H1 (cell line): ENCODE data around the gene PRADC1. TPM values are rescaled to one million over a fixed set of nuclear protein-coding genes. Genes with fewer than 3 reads are reported as not detected.

ENCODE experiments used
- CBX8 ChIP-seq: fragments of 300-800, 300-1000 bp; sonication (generic); IDR thresholded peaks from 2 replicates; pipeline ENCODE4 v1.7.1; 2016; ENCODE audit warnings: low read depth, low read length, borderline replicate concordance
- CHD7 ChIP-seq: fragments of 300-600 bp; sonication (generic); IDR thresholded peaks from 2 replicates; pipeline ENCODE4 v1.7.1; 2012; ENCODE audit warnings: low read length, moderate library complexity, mild to moderate bottlenecking, inconsistent platforms; ENCODE audit not compliant: insufficient replicate concordance
- FOSL1 ChIP-seq: IDR thresholded peaks from 2 replicates; pipeline ENCODE4 v1.6.1; 2011; ENCODE audit warnings: mild to moderate bottlenecking, low read depth, low read length, moderate library complexity; ENCODE audit not compliant: insufficient read depth
- HDAC6 ChIP-seq: IDR thresholded peaks from one replicate; pipeline ENCODE4 v1.7.1; 2012; ENCODE audit warnings: low read depth, mild to moderate bottlenecking, inconsistent platforms, low read length, moderate library complexity
- PHF8 ChIP-seq: fragments of 200-600 bp; sonication (generic); conservative IDR thresholded peaks from 2 replicates; pipeline ENCODE4 v1.7.1; 2012; ENCODE audit warnings: low read depth, mild to moderate bottlenecking, inconsistent platforms, low read length, moderate library complexity
- RAD21 ChIP-seq, 2 experiments: IDR thresholded peaks in 1 of 2; conservative IDR thresholded peaks in 1 of 2; 2 replicates each; pipeline ENCODE4 v1.6.1; 2011; ENCODE audit warnings: low read depth in 2 of 2, low read length in 2 of 2, improper control_type of control experiment in 1 of 2, inconsistent platforms in 1 of 2, mild to moderate bottlenecking in 1 of 2, moderate library complexity in 1 of 2
- SP1 ChIP-seq: IDR thresholded peaks from 2 replicates; pipeline ENCODE4 v1.6.1; 2011; ENCODE audit warnings: low read depth, low read length
- polyA plus RNA-seq, 7 experiments: library from polyadenylated mRNA; depleted of rRNA in 3 of 7; stranded (reverse) in 5 of 7; unstranded in 2 of 7; fragments of >200 nt in 5 of 7; fragments of 200-250 nt in 2 of 7; gene quantifications; 1 replicate in 5 of 7; 2 replicates in 1 of 7; 4 replicates in 1 of 7; pipeline versions ENCODE4 v1.2.1 to v1.2.3, GENCODE V29; 2011 to 2013; ENCODE audit warnings: missing spikeins in 2 of 7, mixed read lengths in 2 of 7
- total RNA-seq: library from RNA; stranded (reverse); fragmentation: NEBNext Ultra II Directional; extraction: Animal tissue kit (Norgen Biotek cat#: 25700); gene quantifications from 2 replicates; pipeline ENCODE4 v1.2.1, GENCODE V29; 2021
- TF ChIP-seq, protein P1 (sequence below): IDR thresholded peaks from 2 replicates; pipeline ENCODE4 v1.6.1; 2011; ENCODE audit warnings: low read depth, mild to moderate bottlenecking, low read length; ENCODE audit not compliant: insufficient read depth

Gene PRADC1
- total and polyA plus RNA-seq, 2 of the 8 experiments (the other 6 are each of a cell fraction or from before 2014, with no cell fraction given), result 8.9 to 13.1 TPM

DNA sequence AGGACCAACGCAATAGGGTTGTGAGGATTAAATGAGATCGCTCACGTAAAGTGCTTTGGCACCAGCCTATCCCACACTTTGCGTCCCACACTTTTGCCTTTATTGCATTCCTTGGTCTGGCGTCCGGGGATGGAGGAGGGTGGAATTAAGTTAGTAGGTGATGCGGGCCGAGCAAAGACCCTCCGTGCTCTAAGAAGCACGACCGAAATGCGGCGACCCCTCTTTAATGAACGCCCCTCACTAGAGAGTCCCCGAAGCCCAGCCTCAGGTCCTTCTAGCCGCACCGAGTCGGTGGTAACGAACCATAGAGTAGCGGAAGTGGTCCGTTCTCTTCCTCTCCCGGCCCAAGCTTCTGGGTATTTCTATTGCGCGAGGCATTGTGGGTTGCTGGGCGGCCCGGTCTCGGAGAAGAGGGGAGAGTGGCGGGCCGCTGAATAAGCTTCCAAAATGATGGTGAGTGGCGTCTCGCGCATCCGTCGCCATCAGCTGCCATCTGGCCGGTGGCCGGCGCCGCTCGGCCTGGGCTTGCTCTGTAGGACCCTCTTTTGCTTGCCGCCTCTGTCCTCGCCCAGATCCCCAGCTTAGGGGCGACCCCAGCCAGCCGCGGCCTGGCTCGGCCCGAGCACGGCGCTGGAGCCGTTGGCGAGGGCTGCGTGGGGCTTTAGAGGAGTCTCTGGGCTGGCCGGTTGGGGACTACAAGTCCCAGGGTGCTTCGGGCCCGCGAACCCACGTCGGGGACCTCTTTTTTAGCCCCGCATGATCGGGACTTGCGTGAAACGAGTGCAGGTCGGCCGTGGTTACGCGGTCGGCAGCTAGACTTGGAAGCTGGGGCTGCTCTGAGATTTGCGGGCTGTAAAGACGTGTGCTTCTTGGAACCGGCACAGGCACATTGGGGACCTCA lies 1.1 kb upstream of the PRADC1 start, which contains the start of gene CCT7 (continued):
- TF ChIP-seq FOSL1, result no peak
- peak; percentile 100 for TF ChIP-seq PHF8
- TF ChIP-seq, protein P1, sequence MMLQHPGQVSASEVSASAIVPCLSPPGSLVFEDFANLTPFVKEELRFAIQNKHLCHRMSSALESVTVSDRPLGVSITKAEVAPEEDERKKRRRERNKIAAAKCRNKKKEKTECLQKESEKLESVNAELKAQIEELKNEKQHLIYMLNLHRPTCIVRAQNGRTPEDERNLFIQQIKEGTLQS, result no peak
- TF ChIP-seq RAD21 (IDR thresholded peaks at IDR 0.05 in 1 of 2, conservative IDR thresholded peaks at IDR 0.05 in 1 of 2; ENCODE audit: low read depth in 2 of 2, low read length in 2 of 2), result no peak
- no peak for TF ChIP-seq CBX8
- TF ChIP-seq CHD7, result no peak
- peak; percentile 55; the same call in 1 of the 2 replicates for TF ChIP-seq SP1
- no peak for TF ChIP-seq HDAC6
